H1 (cell line): ENCODE data around the gene TMEM129. TPM values are rescaled to one million over a fixed set of nuclear protein-coding genes. Genes with fewer than 3 reads are reported as not detected.
A peak's percentile ranks its signal among the peaks of the same experiment; 100 is the strongest.

Experiments used
- CTCF ChIA-PET: fragments of 300-600 bp; sonication (Branson Sonifier 250); formaldehyde crosslinking; loops from one replicate; lab custom pipeline; 2021; ENCODE audit not compliant: partially characterized antibody; lab: Charles Lee
- POLR2A ChIA-PET: fragments of 300-600 bp; sonication (Branson Sonifier 250); formaldehyde crosslinking; loops from one replicate; lab custom pipeline; 2021; ENCODE audit warnings: inconsistent platforms; ENCODE audit not compliant: partially characterized antibody; lab: Charles Lee
- DNase-seq, 2 experiments: peaks; one replicate each; pipeline versions ENCODE4 v3.0.0 to v3.0.0-alpha.2; 2010 to 2022; ENCODE audit warnings: low spot score in 2 of 2, low read depth in 1 of 2, mixed read lengths in 1 of 2
- FAIRE-seq: peaks from 2 replicates; lab custom pipeline; 2011; peaks lifted over from hg19 to GRCh38; lab: Jason Lieb, UNC
- H2AFZ ChIP-seq: 2 replicates; pipeline ENCODE4 v1.8.1; 2012; ENCODE audit warnings: low read length, inconsistent platforms
- H2AK5ac ChIP-seq: 2 replicates; pipeline ENCODE4 v1.6.1; 2013; ENCODE audit warnings: low read depth, low read length
- H2BK120ac ChIP-seq: replicated peaks from 2 replicates; pipeline ENCODE3; 2013; ENCODE audit warnings: low read depth, low read length, inconsistent platforms
- H2BK12ac ChIP-seq: 2 replicates; pipeline ENCODE4 v1.6.1; 2013; ENCODE audit warnings: low read depth, low read length
- H2BK15ac ChIP-seq: 2 replicates; pipeline ENCODE4 v1.6.1; 2013; ENCODE audit warnings: low read length
- H2BK20ac ChIP-seq: 2 replicates; pipeline ENCODE4 v1.6.1; 2013; ENCODE audit warnings: low read length
- H2BK5ac ChIP-seq: 2 replicates; pipeline ENCODE4 v1.6.1; 2013; ENCODE audit warnings: low read depth, low read length
- H3K14ac ChIP-seq: 2 replicates; pipeline ENCODE4 v1.6.1; 2013; ENCODE audit warnings: inconsistent platforms; ENCODE audit not compliant: insufficient read length
- H3K18ac ChIP-seq: 2 replicates; pipeline ENCODE4 v1.6.1; 2013; ENCODE audit warnings: low read length; ENCODE audit errors: extremely low read depth
- H3K23ac ChIP-seq: 2 replicates; pipeline ENCODE4 v1.6.1; 2013; ENCODE audit warnings: inconsistent platforms; ENCODE audit not compliant: insufficient read length
- H3K23me2 ChIP-seq: 2 replicates; pipeline ENCODE4 v1.6.1; 2013; ENCODE audit warnings: low read depth, low read length
- H3K27ac ChIP-seq: 2 replicates; pipeline ENCODE4 v1.6.1; 2011; ENCODE audit warnings: low read depth, low read length, inconsistent platforms
- H3K27me3 ChIP-seq, 4 experiments: replicated peaks in 1 of 4; 1 replicate in 1 of 4; 2 replicates in 3 of 4; pipeline versions ENCODE4 v1.6.1 to v1.8.1; 2011 to 2013; ENCODE audit warnings: low read length in 3 of 4, mild to moderate bottlenecking in 3 of 4, inconsistent platforms in 2 of 4, mixed read lengths in 2 of 4, moderate library complexity in 1 of 4; ENCODE audit not compliant: control insufficient read depth in 3 of 4, insufficient read depth in 3 of 4; ENCODE audit errors: extremely low read depth in 1 of 4
- H3K36me3 ChIP-seq, 4 experiments: 2 replicates each; pipeline versions ENCODE4 v1.6.1 to v1.8.1; 2011 to 2013; ENCODE audit warnings: mild to moderate bottlenecking in 4 of 4, low read length in 3 of 4, moderate library complexity in 2 of 4, control low read depth in 1 of 4, inconsistent platforms in 1 of 4; ENCODE audit not compliant: insufficient read depth in 4 of 4, control insufficient read depth in 2 of 4
- H3K4ac ChIP-seq: replicated peaks from 2 replicates; pipeline ENCODE3; 2013; ENCODE audit warnings: low read length, low read depth, mixed read lengths, inconsistent platforms; ENCODE audit not compliant: insufficient read length
- H3K4me1 ChIP-seq, 4 experiments: replicated peaks in 1 of 4; 1 replicate in 1 of 4; 2 replicates in 3 of 4; pipeline versions ENCODE4 v1.6.1 to v1.8.1; 2011 to 2013; ENCODE audit warnings: low read length in 3 of 4, inconsistent platforms in 2 of 4, mixed read lengths in 1 of 4; ENCODE audit not compliant: insufficient read depth in 4 of 4, control insufficient read depth in 3 of 4
- H3K4me2 ChIP-seq, 2 experiments: 2 replicates each; pipeline versions ENCODE4 v1.6.1 to v1.8.1; 2011 to 2013; ENCODE audit warnings: low read depth in 2 of 2, low read length in 2 of 2, control low read depth in 1 of 2, inconsistent platforms in 1 of 2, mild to moderate bottlenecking in 1 of 2; ENCODE audit not compliant: insufficient read depth in 1 of 2
- H3K4me3 ChIP-seq, 4 experiments: fragments of 200-600, 300-600 bp in 1 of 4; sonication (generic), shearing (Covaris generic), sonication (Bioruptor Twin) in 1 of 4; 2 replicates each; pipeline versions ENCODE4 v1.5.1 to v1.8.1; 2011 to 2016; ENCODE audit warnings: low read length in 4 of 4, low read depth in 3 of 4, control low read depth in 2 of 4, inconsistent platforms in 2 of 4, mild to moderate bottlenecking in 2 of 4, mixed read lengths in 1 of 4, moderate library complexity in 1 of 4; ENCODE audit not compliant: insufficient read depth in 2 of 4; ENCODE audit errors: extremely low read depth in 1 of 4
- H3K56ac ChIP-seq: replicated peaks from 2 replicates; pipeline ENCODE3; 2013; ENCODE audit warnings: low read depth, mild to moderate bottlenecking, mixed read lengths, low read length, inconsistent platforms; ENCODE audit not compliant: insufficient read length
- H3K79me1 ChIP-seq: 2 replicates; pipeline ENCODE4 v1.6.1; 2013; ENCODE audit warnings: low read depth, low read length, control low read depth
- H3K79me2 ChIP-seq, 2 experiments: 2 replicates each; pipeline versions ENCODE4 v1.6.1 to v1.8.1; 2012 to 2013; ENCODE audit warnings: low read length in 2 of 2, mild to moderate bottlenecking in 2 of 2, inconsistent platforms in 1 of 2; ENCODE audit not compliant: insufficient read depth in 2 of 2, control insufficient read depth in 1 of 2
- H3K9ac ChIP-seq, 4 experiments: replicated peaks in 1 of 4; 1 replicate in 1 of 4; 2 replicates in 3 of 4; pipeline versions ENCODE4 v1.6.1 to v1.8.1; 2011 to 2013; ENCODE audit warnings: low read depth in 3 of 4, low read length in 3 of 4, control low read depth in 2 of 4, mild to moderate bottlenecking in 2 of 4, moderate library complexity in 2 of 4, inconsistent platforms in 1 of 4; ENCODE audit errors: extremely low read depth in 1 of 4
- H3K9me3 ChIP-seq, 2 experiments: 2 replicates each; pipeline versions ENCODE4 v1.6.1 to v1.8.1; 2012 to 2013; ENCODE audit warnings: mild to moderate bottlenecking in 2 of 2, moderate library complexity in 2 of 2, control low read depth in 1 of 2, inconsistent platforms in 1 of 2, low read depth in 1 of 2, low read length in 1 of 2, mixed read lengths in 1 of 2; ENCODE audit not compliant: insufficient read depth in 2 of 2
- H4K20me1 ChIP-seq, 2 experiments: replicated peaks in 1 of 2; 2 replicates each; pipeline versions ENCODE3 to v1.8.1; 2011 to 2013; ENCODE audit warnings: inconsistent platforms in 2 of 2, low read length in 2 of 2, mild to moderate bottlenecking in 1 of 2; ENCODE audit not compliant: insufficient read depth in 2 of 2, control insufficient read depth in 1 of 2
- H4K5ac ChIP-seq: 2 replicates; pipeline ENCODE4 v1.6.1; 2013; ENCODE audit warnings: low read length, low read depth, mixed read lengths, inconsistent platforms; ENCODE audit not compliant: insufficient read length
- H4K8ac ChIP-seq: 2 replicates; pipeline ENCODE4 v1.8.0; 2013; ENCODE audit warnings: mild to moderate bottlenecking, moderate library complexity, low read length, inconsistent platforms; ENCODE audit not compliant: insufficient read depth; ENCODE audit errors: extremely low read depth
- H4K91ac ChIP-seq: replicated peaks from 2 replicates; pipeline ENCODE3; 2013; ENCODE audit warnings: low read length, mixed read lengths, inconsistent platforms; ENCODE audit not compliant: insufficient read length
- GABPA ChIP-seq: IDR thresholded peaks from 2 replicates; pipeline ENCODE4 v1.6.1; 2011; ENCODE audit warnings: mild to moderate bottlenecking, low read length, moderate library complexity, borderline replicate concordance; ENCODE audit not compliant: insufficient read depth
- POU5F1 ChIP-seq: IDR thresholded peaks from 2 replicates; pipeline ENCODE4 v1.6.1; 2011; ENCODE audit warnings: low read depth, mild to moderate bottlenecking, low read length, moderate library complexity
- SAP30 ChIP-seq: fragments of 300-600 bp; sonication (generic); IDR thresholded peaks from 2 replicates; pipeline ENCODE4 v1.7.1; 2012; ENCODE audit warnings: low read length, moderate library complexity, mild to moderate bottlenecking, inconsistent platforms; ENCODE audit not compliant: insufficient read depth, insufficient replicate concordance
- WGBS, 2 experiments: shearing (Covaris generic) in 1 of 2; methylation state at CpG; one replicate each; pipeline versions ENCODE4 v1.1.6 to v1.1.7; 2013 to 2015; ENCODE audit warnings: low lambda C conversion rate in 2 of 2, mixed read lengths in 2 of 2, inconsistent platforms in 1 of 2, low coverage in 1 of 2, missing lambda C conversion rate in 1 of 2; ENCODE audit not compliant: insufficient replicate concordance in 2 of 2, insufficient coverage in 1 of 2, insufficient read length in 1 of 2; ENCODE audit errors: extremely low coverage in 1 of 2, missing lambda C conversion rate in 1 of 2; 5-methylcytosine and 5-hydroxymethylcytosine counted together
- polyA plus RNA-seq, 7 experiments: library from polyadenylated mRNA; depleted of rRNA in 3 of 7; stranded (reverse) in 5 of 7; unstranded in 2 of 7; fragments of >200 nt in 5 of 7; fragments of 200-250 nt in 2 of 7; gene quantifications; 1 replicate in 5 of 7; 2 replicates in 1 of 7; 4 replicates in 1 of 7; pipeline versions ENCODE4 v1.2.1 to v1.2.3, GENCODE V29; 2011 to 2013; ENCODE audit warnings: missing spikeins in 2 of 7, mixed read lengths in 2 of 7
- total RNA-seq: library from RNA; stranded (reverse); fragmentation: NEBNext Ultra II Directional; extraction: Animal tissue kit (Norgen Biotek cat#: 25700); gene quantifications from 2 replicates; pipeline ENCODE4 v1.2.1, GENCODE V29; 2021

The TMEM129 gene
- total and polyA plus RNA-seq, 2 of the 8 experiments (the other 6 are each of a cell fraction or from before 2014, with no cell fraction given): 31.5 to 58.7 TPM

DNA sequence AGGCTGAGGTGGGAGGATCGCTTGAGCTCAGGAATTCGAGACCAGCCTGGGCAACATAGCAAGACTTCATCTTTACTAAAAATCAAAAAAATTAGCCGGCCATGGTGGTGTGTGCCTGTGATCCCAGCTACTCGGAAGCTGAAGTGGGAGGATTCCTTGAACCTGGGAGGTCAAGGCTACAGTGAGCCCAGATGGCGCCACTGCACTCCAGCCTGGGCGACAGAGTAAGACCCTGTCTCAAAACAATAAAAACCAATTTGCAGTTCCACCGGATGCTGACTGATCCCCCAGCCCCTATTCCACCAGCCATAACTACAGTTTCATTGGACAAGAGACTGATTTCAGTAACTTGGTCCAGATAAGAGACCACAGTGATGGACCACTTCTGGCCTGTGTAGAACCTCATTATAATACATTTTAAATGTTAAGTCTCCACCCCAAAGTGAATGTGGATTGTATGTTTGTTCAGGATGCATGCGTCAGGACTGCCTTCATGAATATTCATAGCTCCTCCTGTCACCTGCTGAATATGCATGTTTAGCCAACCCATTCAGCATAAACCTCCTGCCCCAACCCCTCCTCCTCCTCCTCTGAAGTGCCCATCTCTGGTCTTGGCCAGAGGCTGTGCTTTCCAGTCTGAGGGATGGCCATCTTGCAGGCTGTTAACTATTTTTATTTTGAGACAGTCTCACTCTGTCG, 6.7 kb downstream of the TMEM129 start:
- FAIRE-seq: no peak
- TF ChIP-seq GABPA (no peak), POU5F1 (peak; percentile 45; the same call in 1 of the 2 replicates), SAP30 (no peak)

More for the DNA sequence above, 6.7 kb downstream of the TMEM129 start:
- Histone ChIP-seq H3K4me2 (no peak overlapping the region; a peak in 1 of 4 replicates), H3K9me3 (no peaks in the 10 kb centered on the region), H2AFZ (no peak overlapping the region), H3K27ac (no peak overlapping the region), H2BK120ac (no peak overlapping the region), H4K91ac (no peak overlapping the region), H3K27me3 (no peaks in the 10 kb centered on the region), H2AK5ac (no peak overlapping the region), H2BK12ac (no peak overlapping the region), H4K8ac (no peak overlapping the region), H3K4ac (no peak overlapping the region), H4K5ac (no peak overlapping the region), H2BK20ac (no peak overlapping the region), H3K23me2 (peaks cover 12% of the 10 kb centered on the region; the same call in 1 of the 2 replicates), H3K4me3 (no peak overlapping the region), H3K79me1 (peaks cover 14% of the 10 kb centered on the region), H3K79me2 (peaks cover 9 to 23% of the 10 kb centered on the region in 2 experiments), H4K20me1 (peaks cover 3 to 28% of the 10 kb centered on the region in 2 experiments), H3K9ac (no peak overlapping the region), H3K14ac (no peak overlapping the region), H3K4me1 (peaks cover 0 to 12% (median 3%) of the 10 kb centered on the region in 4 experiments; a peak in 4 of 7 replicates), H3K23ac (no peak overlapping the region), H2BK5ac (no peak overlapping the region), H3K36me3 (peaks cover 3 to 10% (median 7%) of the 10 kb centered on the region in 4 experiments; a peak in 7 of 8 replicates), H2BK15ac (no peak overlapping the region), H3K18ac (no peak overlapping the region), H3K56ac (no peak overlapping the region)
- no peak for DNase-seq
- CTCF ChIA-PET: interaction anchor here (0.6 to 3.0 kb wide), 5 partner anchors 13 to 56 kb away, joined by 3 to 13 read pairs (median 5); no protein-coding TSS in a partner anchor
- POLR2A ChIA-PET: interaction anchor here (0.8 to 7.9 kb wide), 3 partner anchors 8 to 25 kb away, joined by 3 to 100 read pairs (median 3); partner anchors contain the start of genes TACC3 and TMEM129
- WGBS, 2 experiments: 86% methylated on average over 9 of the region's 9 CpGs; no CpG with 5 or more reads in 1 of the 2 experiments
